Bronchial epithelial cell (primary cell): ENCODE results near the gene CFTR. TPM values are rescaled to one million over a fixed set of nuclear protein-coding genes. Genes with fewer than 3 reads are reported as not detected.

Source experiments
- DNase-seq: peaks from one replicate; pipeline ENCODE4 v3.0.0-alpha.2; 2010; ENCODE audit warnings: low read depth
- FAIRE-seq: peaks from 2 replicates; lab custom pipeline; 2011; peaks lifted over from hg19 to GRCh38; lab: Jason Lieb, UNC
- H3K27me3 ChIP-seq: 2 replicates; pipeline ENCODE4 v1.5.1; 2011; ENCODE audit warnings: low read length; ENCODE audit not compliant: control insufficient read depth, insufficient read depth
- H3K36me3 ChIP-seq: 2 replicates; pipeline ENCODE4 v1.5.1; 2011; ENCODE audit warnings: low read length; ENCODE audit not compliant: control insufficient read depth, insufficient read depth
- H3K4me3 ChIP-seq: 2 replicates; pipeline ENCODE4 v1.5.1; 2011; ENCODE audit warnings: mild to moderate bottlenecking, low read depth, low read length, control low read depth
- CTCF ChIP-seq: IDR thresholded peaks from 2 replicates; pipeline ENCODE4 v1.5.1; 2011; ENCODE audit warnings: mild to moderate bottlenecking, moderate library complexity, low read length, control low read depth, inconsistent platforms; ENCODE audit not compliant: insufficient read depth, severe bottlenecking
- total RNA-seq: library from RNA; depleted of rRNA; stranded (reverse); fragments of >200 nt; gene quantifications from 2 replicates; pipeline ENCODE4 v1.2.1, GENCODE V29; 2014

CFTR gene
- total RNA-seq, 1 donor from 2014 or later: under 0.01 TPM

DNA sequence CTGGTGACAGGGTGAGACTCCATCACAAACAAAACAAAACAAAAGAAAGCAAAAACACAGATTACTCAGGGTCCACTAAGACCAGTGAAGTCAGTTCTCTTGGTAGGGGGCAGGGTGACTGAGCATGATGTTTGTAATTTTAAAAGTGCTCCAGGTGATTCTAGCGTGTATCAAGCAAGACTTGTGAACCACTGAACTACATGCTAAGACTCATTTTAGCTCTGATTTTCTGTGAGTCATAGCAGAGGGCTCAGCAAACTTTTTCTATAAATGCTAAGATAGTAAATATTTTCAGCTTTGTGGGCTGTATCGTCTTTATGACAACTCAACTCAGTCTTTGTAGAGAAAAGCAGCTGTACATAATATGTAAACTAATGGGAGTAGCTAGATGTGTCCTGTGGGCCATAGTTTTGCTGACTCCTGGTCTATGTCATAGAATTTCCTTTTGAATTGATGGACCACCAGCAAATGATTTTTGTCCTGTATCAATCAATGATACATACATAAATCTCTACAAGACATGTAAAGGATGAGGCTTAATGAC is 141.3 kb downstream of the CFTR start:
- H3K4me3 ChIP-seq: no peak overlapping the region
- DNase-seq: peak; percentile 79
- FAIRE-seq: no peak
- H3K27me3 ChIP-seq: no peaks in the 10 kb centered on the region
- no peaks in the 10 kb centered on the region for H3K36me3 ChIP-seq
- TF ChIP-seq CTCF: no peak

DNA sequence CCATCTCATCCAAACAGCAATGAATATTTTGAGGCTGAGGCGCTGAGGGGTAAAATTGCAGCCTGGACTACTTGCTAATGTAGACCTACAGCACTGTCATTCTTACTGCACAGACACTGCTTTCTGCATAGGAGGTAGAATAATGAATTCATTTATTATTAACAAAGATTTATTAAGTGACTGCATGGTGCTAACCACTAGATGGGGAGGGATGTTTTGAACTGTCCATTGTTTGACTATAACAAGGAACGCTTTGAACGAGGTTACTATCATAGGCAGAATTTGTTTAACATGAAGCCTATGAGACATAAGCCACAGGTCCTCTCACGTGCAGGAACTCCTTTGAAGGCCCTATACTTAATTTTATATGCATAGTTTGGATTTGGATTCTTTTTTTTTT is 143.8 kb downstream of the CFTR start:
- no peak for TF ChIP-seq CTCF
- DNase-seq: no peak
- no peak overlapping the region for H3K4me3 ChIP-seq
- FAIRE-seq: no peak
- no peaks in the 10 kb centered on the region for H3K36me3 ChIP-seq
- H3K27me3 ChIP-seq: no peaks in the 10 kb centered on the region

- DNase-seq: peak; percentile 35
- Histone ChIP-seq H3K36me3 (no peaks in the 10 kb centered on the region), H3K4me3 (no peak overlapping the region), H3K27me3 (no peaks in the 10 kb centered on the region)
- TF ChIP-seq CTCF: no peak
- FAIRE-seq: no peak
Observed at GRCh38 chr7:117630501-117630900, 150.7 kb downstream of the CFTR start.

GRCh38 chr7:117630907-117631564 is 151.2 kb downstream of the CFTR start:
- Histone ChIP-seq H3K27me3 (no peaks in the 10 kb centered on the region), H3K4me3 (no peak overlapping the region), H3K36me3 (no peaks in the 10 kb centered on the region)
- TF ChIP-seq CTCF: no peak
- DNase-seq: no peak
- no peak for FAIRE-seq

DNA sequence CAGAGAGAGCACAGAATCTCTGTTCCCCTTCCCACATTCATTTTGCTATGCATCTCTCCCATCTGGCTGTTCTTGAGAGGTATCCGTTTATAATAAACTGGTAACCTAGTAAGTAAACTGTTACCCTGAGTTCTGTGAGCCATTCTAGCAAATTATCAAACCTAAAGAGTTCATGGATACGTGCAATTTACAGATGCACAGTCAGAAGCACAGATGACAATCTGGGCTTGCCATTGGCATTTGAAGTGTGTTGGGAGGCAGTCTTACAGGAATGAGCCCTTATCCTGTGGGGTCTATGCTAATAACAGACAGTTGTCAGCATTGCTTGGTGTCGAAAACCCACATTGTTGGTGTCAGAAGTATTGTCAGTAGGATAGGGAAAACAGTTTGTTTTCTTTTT is 151.8 kb downstream of the CFTR start:
- no peak overlapping the region for H3K4me3 ChIP-seq
- TF ChIP-seq CTCF: no peak
- no peaks in the 10 kb centered on the region for H3K27me3 ChIP-seq
- DNase-seq (no peak), FAIRE-seq (no peak)
- no peaks in the 10 kb centered on the region for H3K36me3 ChIP-seq

DNA sequence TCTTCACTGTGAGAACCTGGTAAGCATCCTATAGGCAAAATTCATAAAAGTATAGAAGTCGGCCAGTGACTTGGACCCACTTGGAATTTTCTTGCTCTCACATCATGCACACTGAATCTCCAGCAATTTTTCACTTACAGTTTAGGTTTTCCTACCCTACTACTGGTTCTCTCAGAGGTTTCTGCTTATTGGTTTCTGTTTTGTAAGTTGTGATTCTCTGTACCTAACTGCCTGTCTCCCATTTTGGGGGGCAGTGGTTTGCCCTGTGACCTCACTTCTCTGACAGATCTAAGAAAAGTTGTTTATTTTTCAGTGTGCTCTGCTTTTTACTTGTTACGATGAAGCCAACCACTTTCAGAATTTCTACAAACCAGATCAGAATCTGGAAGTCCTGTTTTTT is 158.1 kb downstream of the CFTR start:
- H3K27me3 ChIP-seq: no peaks in the 10 kb centered on the region
- FAIRE-seq (no peak), DNase-seq (no peak)
- no peak overlapping the region for H3K4me3 ChIP-seq
- no peaks in the 10 kb centered on the region for H3K36me3 ChIP-seq
- TF ChIP-seq CTCF: no peak
